HG03378 (cell line): ENCODE measurements around the gene ALKAL2.

ENCODE experiments used
- ATAC-seq: cut with Tn5 transposase; IDR thresholded peaks from one replicate; pipeline ENCODE4 v1.9.1; 2021; ENCODE audit warnings: mild to moderate bottlenecking, moderate library complexity; ENCODE audit not compliant: unreplicated experiment

Gene ALKAL2

DNA sequence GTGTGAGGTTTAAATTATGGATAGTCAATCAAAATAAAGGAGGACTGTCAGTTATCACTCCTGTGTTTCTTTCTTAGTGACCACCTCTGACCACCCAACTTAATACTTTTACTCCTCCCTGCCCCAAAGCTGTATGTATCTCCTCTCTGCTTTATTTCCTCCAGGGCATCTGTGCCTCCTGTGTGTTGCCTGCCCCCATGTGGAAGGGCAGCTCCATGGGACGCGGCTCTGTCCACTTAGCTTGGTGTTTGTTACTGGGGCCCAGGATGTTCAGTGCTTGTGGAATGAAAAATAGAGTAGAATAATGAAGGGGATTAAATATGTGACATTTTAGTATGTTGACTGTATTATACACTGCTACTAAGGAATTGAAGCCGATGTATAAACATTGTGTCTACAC, 13.4 kb downstream of the ALKAL2 start:
- no peak for ATAC-seq

DNA sequence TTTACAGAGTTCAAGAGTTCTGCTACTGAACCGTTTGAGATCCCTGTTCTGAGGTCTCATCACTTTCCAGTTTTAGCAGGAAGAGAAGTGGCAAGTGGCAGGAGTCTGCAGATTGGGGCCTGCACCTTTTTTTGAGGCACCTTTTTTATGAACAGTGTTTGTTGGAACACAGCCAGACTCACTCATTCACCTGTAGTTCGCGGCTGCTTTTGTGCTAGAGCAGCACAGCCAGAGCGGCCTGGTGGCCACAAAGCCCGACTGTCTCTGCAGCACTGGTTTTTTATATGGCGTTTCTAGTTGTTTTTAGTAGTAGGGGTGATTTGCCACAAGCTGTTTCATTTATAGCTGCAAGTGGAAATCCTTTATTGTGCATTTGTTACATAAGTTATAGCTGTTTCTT, 14.6 kb downstream of the ALKAL2 start:
- ATAC-seq: no peak

GRCh38 chr2:271917-272316, 16.0 kb downstream of the ALKAL2 start:
- no peak for ATAC-seq

GRCh38 chr2:270861-271260, 17.0 kb downstream of the ALKAL2 start:
- no peak for ATAC-seq

GRCh38 chr2:269356-270030, 18.4 kb downstream of the ALKAL2 start:
- ATAC-seq: no peak

DNA sequence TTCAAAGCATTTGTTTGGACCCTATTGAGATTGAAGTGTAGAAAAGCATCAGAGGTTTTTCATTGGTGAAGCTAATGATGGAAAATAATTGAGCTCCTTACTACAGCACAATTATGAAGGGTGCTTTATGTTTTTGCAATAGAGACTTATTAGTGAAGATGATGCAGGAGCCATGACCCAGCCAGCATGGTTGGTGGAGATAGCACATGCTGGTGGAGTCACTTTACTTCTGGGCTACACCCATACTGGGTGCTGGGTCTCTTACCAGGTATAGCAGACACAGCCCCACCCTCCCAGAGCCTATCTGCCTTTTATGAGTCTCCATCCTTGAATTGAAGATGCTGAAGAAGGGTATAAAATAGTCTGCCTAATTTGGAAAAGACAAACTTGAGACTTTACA, 19.6 kb downstream of the ALKAL2 start:
- no peak for ATAC-seq

DNA sequence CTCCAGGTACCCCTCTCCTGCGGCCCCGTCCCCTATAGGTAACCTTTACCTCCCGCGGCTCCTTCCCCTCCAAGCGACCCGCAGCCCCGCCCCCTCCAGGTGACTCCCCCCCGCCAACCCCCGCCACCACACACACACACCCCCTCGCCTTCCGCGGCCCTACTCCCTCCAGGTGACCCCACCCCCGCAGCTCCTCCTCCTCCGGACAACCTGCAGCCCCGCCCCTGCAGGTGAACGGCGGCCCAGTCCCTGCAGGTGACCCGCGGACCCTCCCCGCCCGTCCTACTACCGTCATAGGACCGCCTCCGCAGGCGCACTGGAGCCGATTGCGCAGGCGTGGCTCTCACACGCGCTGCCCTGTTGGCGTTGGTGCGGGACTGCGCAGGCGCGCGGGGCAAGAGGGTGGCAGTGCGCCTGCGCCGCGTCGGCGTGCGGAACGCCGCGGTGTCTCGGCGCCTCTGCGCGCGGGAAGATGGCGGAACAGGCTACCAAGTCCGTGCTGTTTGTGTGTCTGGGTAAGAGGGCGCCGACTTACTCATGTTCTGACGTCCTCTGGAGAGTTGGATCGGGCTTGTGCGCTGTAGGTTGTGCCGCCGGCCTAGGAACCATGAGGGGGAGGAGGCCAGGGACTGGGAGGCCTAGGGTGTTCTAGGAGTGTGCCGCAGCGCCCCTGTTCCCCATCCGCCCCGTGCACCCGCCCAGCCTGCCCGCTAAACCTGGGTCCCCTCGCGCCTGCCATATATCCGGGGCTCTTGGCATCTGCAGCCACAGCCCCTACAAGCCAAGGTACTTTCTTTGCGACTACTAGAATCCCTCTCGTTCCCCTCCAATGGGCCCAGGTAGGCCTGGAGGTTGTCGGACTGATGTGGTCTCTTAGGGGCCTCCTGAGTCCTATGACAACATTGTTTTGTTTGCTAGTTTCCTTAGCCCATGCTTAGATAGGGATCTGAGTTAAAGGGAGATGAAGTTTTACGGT, 23.1 kb downstream of the ALKAL2 start, which contains the start of gene ACP1:
Gene ACP1 (plus strand): TSS at position 455 of the 976 bp plus-strand sequence. CDS start 18 bp downstream, at position 473.
- ATAC-seq: peak; percentile 84

GRCh38 chr2:263774-264492, 24.0 kb downstream of the ALKAL2 start, which contains the start of gene SH3YL1:
SH3YL1 (minus strand) TSS chr2:264032; CDS start chr2:263984, 48 bp downstream.
- peak; percentile 8 for ATAC-seq

- no peak for ATAC-seq
Observed at GRCh38 chr2:263022-263738, 24.7 kb downstream of the ALKAL2 start.

- ATAC-seq: no peak
Observed at GRCh38 chr2:262117-262516, 25.8 kb downstream of the ALKAL2 start.

GRCh38 chr2:260507-261161, 27.3 kb downstream of the ALKAL2 start:
- no peak for ATAC-seq

GRCh38 chr2:259789-260331, 28.0 kb downstream of the ALKAL2 start:
- no peak for ATAC-seq

GRCh38 chr2:258933-259332, 29.0 kb downstream of the ALKAL2 start:
- no peak for ATAC-seq

GRCh38 chr2:257842-258241, 30.0 kb downstream of the ALKAL2 start:
- no peak for ATAC-seq

- ATAC-seq: no peak
Observed at GRCh38 chr2:257429-257828, 30.5 kb downstream of the ALKAL2 start.

DNA sequence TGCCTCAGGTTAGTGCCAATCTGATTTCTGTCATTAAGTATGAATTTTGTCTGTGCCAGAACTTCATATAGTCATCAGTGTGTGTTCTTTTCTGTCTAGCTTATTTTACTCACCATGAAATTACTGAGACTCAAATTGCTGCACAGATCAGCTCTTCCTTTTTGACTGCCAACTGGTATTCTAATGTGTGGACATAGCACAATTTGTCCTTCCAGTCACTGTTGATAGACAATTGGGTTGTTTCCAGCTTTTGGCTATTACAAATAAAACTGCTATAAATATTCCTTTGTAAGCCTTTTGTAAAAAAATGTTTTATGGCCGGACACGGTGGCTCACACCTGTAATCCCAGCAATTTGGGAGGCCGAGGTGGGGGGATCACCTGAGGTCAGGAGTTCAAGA, 31.8 kb downstream of the ALKAL2 start:
- ATAC-seq: no peak

DNA sequence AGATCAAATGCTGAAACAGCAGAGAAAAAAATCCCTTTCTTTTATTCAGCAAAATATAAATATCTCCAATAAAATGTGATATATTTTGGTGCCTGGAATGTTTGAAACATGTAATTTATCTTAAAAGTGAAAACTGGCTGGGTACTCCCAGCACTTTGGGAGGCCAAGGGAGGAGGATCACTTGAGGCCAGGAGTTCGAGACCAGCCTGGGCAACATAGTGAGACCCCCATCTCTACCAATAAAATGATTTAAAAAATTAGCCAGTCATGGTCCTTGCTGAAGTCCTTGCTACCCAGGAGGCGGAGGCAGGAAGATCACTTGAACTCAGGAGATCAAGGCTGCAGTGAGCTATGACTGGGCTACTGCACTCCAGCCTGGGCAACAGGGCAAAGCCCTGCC, 32.7 kb downstream of the ALKAL2 start:
- ATAC-seq: no peak

DNA sequence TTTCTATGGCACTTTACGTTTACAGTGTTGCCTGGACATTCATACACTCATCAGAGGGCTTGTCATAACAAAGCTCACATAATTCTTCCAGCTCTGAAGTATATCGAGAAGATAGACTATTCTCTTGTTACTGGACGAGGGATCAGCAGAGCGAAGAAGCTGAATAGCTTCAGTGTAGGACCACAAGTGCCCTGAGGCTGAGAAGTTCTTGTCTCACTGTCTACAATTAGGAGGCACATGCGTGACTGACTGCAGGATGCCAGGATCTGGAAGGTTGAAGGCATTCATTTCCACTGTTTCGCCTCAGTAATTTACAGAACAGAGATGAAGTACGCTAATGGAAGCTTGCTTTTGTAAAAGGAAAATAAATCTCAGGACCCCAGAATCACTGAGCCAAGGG, 33.6 kb downstream of the ALKAL2 start:
- ATAC-seq: no peak

DNA sequence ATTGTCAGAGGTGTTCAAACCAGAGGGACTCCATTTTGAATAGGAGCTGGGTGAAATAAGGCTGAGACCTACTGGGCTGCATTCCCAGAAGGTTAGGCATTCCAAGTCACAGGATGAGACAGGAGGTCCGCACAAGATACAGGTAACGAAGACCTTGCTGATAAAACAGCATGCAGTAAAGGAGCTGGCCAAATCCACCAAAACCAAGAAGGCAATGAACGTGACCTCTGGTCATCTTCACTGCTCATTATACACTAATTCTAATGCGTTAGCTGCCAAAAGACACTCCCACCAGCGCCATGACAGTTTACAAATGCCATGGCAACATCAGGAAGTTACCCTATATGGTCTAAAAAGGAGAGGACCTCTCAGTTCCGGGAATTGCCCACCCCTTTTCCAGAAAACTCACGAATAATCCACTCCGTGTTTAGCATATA, 34.7 kb downstream of the ALKAL2 start:
- no peak for ATAC-seq
